SK-N-SH treated with all-trans-retinoic acid at 6 μM for 48 hours (cell line): Measurements from ENCODE around the gene ST3GAL3.

Source experiments
- ATAC-seq: fragments of 200-7000 bp; cut with Tn5 transposase; 3 replicates; pipeline ENCODE4 v1.9.1; 2020; ENCODE audit warnings: mild to moderate bottlenecking, moderate library complexity
- ARNTL ChIP-seq: fragments of 450-650 bp; formaldehyde crosslinking; IDR thresholded peaks from 2 replicates; pipeline ENCODE4 v1.5.0; 2020; ENCODE audit warnings: low read depth, mild to moderate bottlenecking, moderate library complexity, borderline replicate concordance
- BACH2 ChIP-seq: fragments of 250-450 bp; sonication (Bioruptor Pico); IDR thresholded peaks from 2 replicates; pipeline ENCODE4 v1.9.0; 2021; ENCODE audit warnings: mild to moderate bottlenecking, borderline replicate concordance
- CREB5 ChIP-seq: fragments of 250-450 bp; sonication (Bioruptor Pico); IDR thresholded peaks from 2 replicates; pipeline ENCODE4 v1.5.1; 2020; ENCODE audit warnings: low read depth, mild to moderate bottlenecking, moderate library complexity
- CSDC2 ChIP-seq: fragments of 250-450 bp; sonication (Bioruptor Pico); IDR thresholded peaks from 2 replicates; pipeline ENCODE4 v1.5.0; 2020; ENCODE audit warnings: mild to moderate bottlenecking, moderate library complexity
- CSRNP3 ChIP-seq: fragments of 250-450 bp; sonication (Bioruptor Pico); IDR thresholded peaks from 2 replicates; pipeline ENCODE4 v1.5.1; 2021; ENCODE audit warnings: mild to moderate bottlenecking, moderate library complexity
- GLIS3 ChIP-seq: fragments of 250-450 bp; sonication (Bioruptor Pico); IDR thresholded peaks from 2 replicates; pipeline ENCODE4 v1.5.0; 2020; ENCODE audit warnings: mild to moderate bottlenecking, moderate library complexity
- ISL1 ChIP-seq: fragments of 250-450 bp; sonication (Bioruptor Pico); IDR thresholded peaks from 2 replicates; pipeline ENCODE4 v2.1.2; 2022; ENCODE audit warnings: mild to moderate bottlenecking, moderate library complexity
- OSR1 ChIP-seq: fragments of 250-450 bp; sonication (Bioruptor Pico); IDR thresholded peaks from 2 replicates; pipeline ENCODE4 v1.8.0; 2022; ENCODE audit warnings: moderate library complexity, mild to moderate bottlenecking, inconsistent platforms
- PATZ1 ChIP-seq: fragments of 250-450 bp; sonication (Bioruptor Pico); IDR thresholded peaks from 2 replicates; pipeline ENCODE4 v1.8.0; 2020; ENCODE audit warnings: mild to moderate bottlenecking, moderate library complexity, borderline replicate concordance
- POU6F1 ChIP-seq: fragments of 250-450 bp; sonication (Bioruptor Pico); IDR thresholded peaks from 2 replicates; pipeline ENCODE4 v1.8.0; 2021; ENCODE audit warnings: low read depth, mild to moderate bottlenecking, moderate library complexity, borderline replicate concordance
- PPARA ChIP-seq: fragments of 250-450 bp; sonication (Bioruptor Pico); IDR thresholded peaks from 2 replicates; pipeline ENCODE4 v1.5.0; 2020; ENCODE audit warnings: mild to moderate bottlenecking, borderline replicate concordance
- RARB ChIP-seq: fragments of 250-450 bp; sonication (Bioruptor Pico); IDR thresholded peaks from 2 replicates; pipeline ENCODE4 v1.8.0; 2021; ENCODE audit warnings: mild to moderate bottlenecking, moderate library complexity
- TCF4 ChIP-seq: fragments of 250-450 bp; sonication (Bioruptor Pico); IDR thresholded peaks from 2 replicates; pipeline ENCODE4 v1.8.0; 2021; ENCODE audit warnings: mild to moderate bottlenecking, moderate library complexity, borderline replicate concordance
- TOX ChIP-seq: fragments of 250-450 bp; sonication (Bioruptor Pico); IDR thresholded peaks from 2 replicates; pipeline ENCODE4 v1.8.0; 2021; ENCODE audit warnings: mild to moderate bottlenecking, moderate library complexity, borderline replicate concordance
- ZC3H10 ChIP-seq: fragments of 250-450 bp; sonication (Bioruptor Pico); IDR thresholded peaks from 2 replicates; pipeline ENCODE4 v1.5.1; 2021; ENCODE audit warnings: mild to moderate bottlenecking, moderate library complexity
- ZFP3 ChIP-seq: fragments of 250-450 bp; sonication (Bioruptor Pico); IDR thresholded peaks from 2 replicates; pipeline ENCODE4 v1.5.0; 2020; ENCODE audit warnings: mild to moderate bottlenecking, moderate library complexity
- ZNF565 ChIP-seq: fragments of 450-650 bp; formaldehyde crosslinking; conservative IDR thresholded peaks from 2 replicates; pipeline ENCODE4 v1.5.0; 2020; ENCODE audit warnings: low read depth, mild to moderate bottlenecking, moderate library complexity
- ZNF70 ChIP-seq: fragments of 450-650 bp; formaldehyde crosslinking; IDR thresholded peaks from 2 replicates; pipeline ENCODE4 v1.5.0; 2020; ENCODE audit warnings: mild to moderate bottlenecking, moderate library complexity
- ZNF8 ChIP-seq: fragments of 450-650 bp; formaldehyde crosslinking; IDR thresholded peaks from 2 replicates; pipeline ENCODE4 v1.5.0; 2020; ENCODE audit warnings: mild to moderate bottlenecking, moderate library complexity
- TF ChIP-seq, protein P1 (sequence below): fragments of 250-450 bp; sonication (Bioruptor Pico); IDR thresholded peaks from 2 replicates; pipeline ENCODE4 v1.5.0; 2020; ENCODE audit warnings: mild to moderate bottlenecking, moderate library complexity

The ST3GAL3 gene

GRCh38 chr1:43857163-43857562, 149.8 kb downstream of the ST3GAL3 start:
- TF ChIP-seq ZNF8 (CRISPR knock-in tag) = no peak
- TF ChIP-seq OSR1 = no peak
- TF ChIP-seq PPARA (CRISPR knock-in tag) = no peak
- TF ChIP-seq BACH2 (CRISPR knock-in tag) = no peak
- TF ChIP-seq POU6F1 (CRISPR knock-in tag) = no peak
- no peak for TF ChIP-seq CREB5 (CRISPR knock-in tag)
- no peak for TF ChIP-seq CSRNP3 (CRISPR knock-in tag)
- TF ChIP-seq CSDC2 (CRISPR knock-in tag) = no peak
- no peak for TF ChIP-seq ZNF565
- no peak for TF ChIP-seq PATZ1 (CRISPR knock-in tag)
- TF ChIP-seq RARB (CRISPR knock-in tag) = no peak
- no peak for TF ChIP-seq TOX (CRISPR knock-in tag)
- no peak for TF ChIP-seq ZNF70
- no peak for TF ChIP-seq ARNTL (CRISPR knock-in tag)
- TF ChIP-seq GLIS3 (CRISPR knock-in tag) = no peak
- TF ChIP-seq ISL1 (CRISPR knock-in tag) = no peak
- TF ChIP-seq ZC3H10 (CRISPR knock-in tag) = no peak
- TF ChIP-seq, protein P1, sequence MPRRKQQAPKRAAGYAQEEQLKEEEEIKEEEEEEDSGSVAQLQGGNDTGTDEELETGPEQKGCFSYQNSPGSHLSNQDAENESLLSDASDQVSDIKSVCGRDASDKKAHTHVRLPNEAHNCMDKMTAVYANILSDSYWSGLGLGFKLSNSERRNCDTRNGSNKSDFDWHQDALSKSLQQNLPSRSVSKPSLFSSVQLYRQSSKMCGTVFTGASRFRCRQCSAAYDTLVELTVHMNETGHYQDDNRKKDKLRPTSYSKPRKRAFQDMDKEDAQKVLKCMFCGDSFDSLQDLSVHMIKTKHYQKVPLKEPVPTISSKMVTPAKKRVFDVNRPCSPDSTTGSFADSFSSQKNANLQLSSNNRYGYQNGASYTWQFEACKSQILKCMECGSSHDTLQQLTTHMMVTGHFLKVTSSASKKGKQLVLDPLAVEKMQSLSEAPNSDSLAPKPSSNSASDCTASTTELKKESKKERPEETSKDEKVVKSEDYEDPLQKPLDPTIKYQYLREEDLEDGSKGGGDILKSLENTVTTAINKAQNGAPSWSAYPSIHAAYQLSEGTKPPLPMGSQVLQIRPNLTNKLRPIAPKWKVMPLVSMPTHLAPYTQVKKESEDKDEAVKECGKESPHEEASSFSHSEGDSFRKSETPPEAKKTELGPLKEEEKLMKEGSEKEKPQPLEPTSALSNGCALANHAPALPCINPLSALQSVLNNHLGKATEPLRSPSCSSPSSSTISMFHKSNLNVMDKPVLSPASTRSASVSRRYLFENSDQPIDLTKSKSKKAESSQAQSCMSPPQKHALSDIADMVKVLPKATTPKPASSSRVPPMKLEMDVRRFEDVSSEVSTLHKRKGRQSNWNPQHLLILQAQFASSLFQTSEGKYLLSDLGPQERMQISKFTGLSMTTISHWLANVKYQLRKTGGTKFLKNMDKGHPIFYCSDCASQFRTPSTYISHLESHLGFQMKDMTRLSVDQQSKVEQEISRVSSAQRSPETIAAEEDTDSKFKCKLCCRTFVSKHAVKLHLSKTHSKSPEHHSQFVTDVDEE (CRISPR knock-in tag) = no peak
- TF ChIP-seq ZFP3 (CRISPR knock-in tag) = no peak
- TF ChIP-seq TCF4 = no peak
- no peak for ATAC-seq

- no peak for TF ChIP-seq PATZ1 (CRISPR knock-in tag)
- no peak for TF ChIP-seq CREB5 (CRISPR knock-in tag)
- TF ChIP-seq ISL1 (CRISPR knock-in tag) = 0 out of 2 replicates have a peak, but pooled peaks have one; percentile 9
- ATAC-seq = peak; percentile 96
These were observed 151.0 kb downstream of the ST3GAL3 start for GRCh38 chr1:43858324-43858723.
